ENCODE measurements around the gene POLE4.

DNA sequence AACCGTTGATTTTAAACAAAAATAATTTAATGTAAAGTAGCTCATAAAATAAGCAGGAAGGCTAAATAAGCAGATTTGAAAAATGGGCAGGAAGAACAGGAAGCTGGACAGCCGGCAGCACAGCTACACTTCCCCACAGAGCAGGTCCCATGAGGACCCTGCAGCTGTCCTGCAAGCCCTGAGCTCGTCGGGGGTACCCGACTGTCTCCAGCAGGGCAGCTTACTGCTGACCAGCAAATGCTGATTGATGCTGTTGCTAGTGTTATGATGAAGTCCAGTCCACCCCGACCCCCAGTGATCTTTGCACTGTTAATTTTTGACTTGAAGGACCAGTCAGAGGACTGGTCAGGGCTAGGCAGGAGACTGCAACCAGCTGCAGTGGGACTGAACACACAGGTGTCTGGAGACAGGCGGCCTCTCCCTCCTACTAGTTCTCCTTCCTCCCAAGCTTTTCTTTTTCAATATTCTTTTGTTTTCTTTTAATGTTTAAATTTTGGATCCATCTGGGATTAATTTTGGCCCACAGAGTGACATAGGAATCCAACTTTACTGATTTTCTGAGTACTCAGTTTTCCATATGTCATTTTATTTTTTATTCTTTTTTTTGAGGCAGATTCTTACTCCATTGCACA lies 27.7 kb downstream of the POLE4 start:
- TF ChIP-seq POLR2A (IDR thresholded peaks at IDR 0.05; ENCODE audit: low read depth) (no peak), POLR2AphosphoS5 (IDR thresholded peaks at IDR 0.05) (no peak)
- TF ChIP-seq, protein P1, sequence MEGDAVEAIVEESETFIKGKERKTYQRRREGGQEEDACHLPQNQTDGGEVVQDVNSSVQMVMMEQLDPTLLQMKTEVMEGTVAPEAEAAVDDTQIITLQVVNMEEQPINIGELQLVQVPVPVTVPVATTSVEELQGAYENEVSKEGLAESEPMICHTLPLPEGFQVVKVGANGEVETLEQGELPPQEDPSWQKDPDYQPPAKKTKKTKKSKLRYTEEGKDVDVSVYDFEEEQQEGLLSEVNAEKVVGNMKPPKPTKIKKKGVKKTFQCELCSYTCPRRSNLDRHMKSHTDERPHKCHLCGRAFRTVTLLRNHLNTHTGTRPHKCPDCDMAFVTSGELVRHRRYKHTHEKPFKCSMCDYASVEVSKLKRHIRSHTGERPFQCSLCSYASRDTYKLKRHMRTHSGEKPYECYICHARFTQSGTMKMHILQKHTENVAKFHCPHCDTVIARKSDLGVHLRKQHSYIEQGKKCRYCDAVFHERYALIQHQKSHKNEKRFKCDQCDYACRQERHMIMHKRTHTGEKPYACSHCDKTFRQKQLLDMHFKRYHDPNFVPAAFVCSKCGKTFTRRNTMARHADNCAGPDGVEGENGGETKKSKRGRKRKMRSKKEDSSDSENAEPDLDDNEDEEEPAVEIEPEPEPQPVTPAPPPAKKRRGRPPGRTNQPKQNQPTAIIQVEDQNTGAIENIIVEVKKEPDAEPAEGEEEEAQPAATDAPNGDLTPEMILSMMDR (IDR thresholded peaks at IDR 0.05), result no peak
